Osteoblast (primary cell): Measurements from ENCODE around the gene FBLN5. TPM values are rescaled to one million over a fixed set of nuclear protein-coding genes. Genes with fewer than 3 reads are reported as not detected.
A peak's percentile ranks its signal among the peaks of the same experiment; 100 is the strongest.

Experiments
- DNase-seq: peaks from one replicate; pipeline ENCODE4 v3.0.0; 2011; ENCODE audit warnings: low spot score, mixed read lengths; ENCODE audit not compliant: insufficient read length; ENCODE audit errors: missing footprints
- H2AFZ ChIP-seq: 2 replicates; pipeline ENCODE4 v1.6.0; 2011; ENCODE audit warnings: mild to moderate bottlenecking, low read length
- H3K27ac ChIP-seq: 2 replicates; pipeline ENCODE4 v1.5.1; 2011; ENCODE audit warnings: mild to moderate bottlenecking, low read depth, low read length, moderate library complexity
- H3K27me3 ChIP-seq: 2 replicates; pipeline ENCODE4 v1.6.0; 2012; ENCODE audit warnings: mild to moderate bottlenecking, control low read depth, inconsistent platforms, low read length, moderate library complexity; ENCODE audit not compliant: insufficient read depth
- H3K36me3 ChIP-seq: 2 replicates; pipeline ENCODE4 v1.5.1; 2011; ENCODE audit warnings: mild to moderate bottlenecking, low read length, control low read depth, moderate library complexity; ENCODE audit not compliant: insufficient read depth
- H3K4me1 ChIP-seq: 2 replicates; pipeline ENCODE4 v1.5.1; 2011; ENCODE audit warnings: mild to moderate bottlenecking, low read length, control low read depth, moderate library complexity; ENCODE audit not compliant: insufficient read depth
- H3K4me2 ChIP-seq: 2 replicates; pipeline ENCODE4 v1.6.0; 2011; ENCODE audit warnings: mild to moderate bottlenecking, low read length; ENCODE audit not compliant: insufficient read depth
- H3K4me3 ChIP-seq: fragments of 200-600 bp; sonication (generic); 3 replicates; pipeline ENCODE4 v1.5.1; 2012; ENCODE audit warnings: mild to moderate bottlenecking, low read length, inconsistent platforms; ENCODE audit not compliant: insufficient read depth
- H3K79me2 ChIP-seq: 2 replicates; pipeline ENCODE4 v1.6.0; 2012; ENCODE audit warnings: mild to moderate bottlenecking, low read length, control low read depth, inconsistent platforms; ENCODE audit not compliant: insufficient read depth
- H3K9me3 ChIP-seq: 2 replicates; pipeline ENCODE4 v1.5.1; 2011; ENCODE audit warnings: low read depth, low read length, control low read depth
- H4K20me1 ChIP-seq: 2 replicates; pipeline ENCODE4 v1.6.0; 2012; ENCODE audit warnings: mild to moderate bottlenecking, low read length, control low read depth; ENCODE audit not compliant: insufficient read depth
- CTCF ChIP-seq: IDR thresholded peaks from 2 replicates; pipeline ENCODE4 v1.5.1; 2011; ENCODE audit warnings: mild to moderate bottlenecking, low read depth, low read length, moderate library complexity; ENCODE audit errors: extremely low read depth
- total RNA-seq: library from RNA; depleted of rRNA; stranded (reverse); fragments of >200 nt; gene quantifications from 2 replicates; pipeline ENCODE4 v1.2.3, GENCODE V29; 2012

FBLN5 gene
- total RNA-seq, 1 donor, result 22.1 TPM

DNA sequence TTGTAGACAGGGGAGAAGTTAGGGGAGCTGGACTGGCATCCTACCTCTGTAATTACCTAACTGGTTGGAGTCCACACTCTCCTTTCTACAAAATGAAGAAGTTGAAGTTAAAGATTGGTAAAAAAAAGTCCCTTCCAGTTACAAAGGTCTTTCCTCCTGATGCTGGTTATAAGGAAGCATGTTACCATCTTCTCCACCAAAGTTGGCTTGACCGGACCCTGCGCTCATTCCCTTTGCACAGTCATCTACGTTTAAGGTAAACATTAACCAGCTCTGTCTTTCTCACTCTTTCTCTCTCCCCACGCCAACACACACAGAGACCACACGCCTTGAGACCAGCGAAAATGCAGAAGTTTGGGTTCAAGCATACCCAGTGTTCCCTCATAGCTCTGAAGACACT, 11.9 kb downstream of the FBLN5 start:
- H3K4me1 ChIP-seq, result no peaks in the 10 kb centered on the region
- H3K4me2 ChIP-seq, result no peak overlapping the region
- H2AFZ ChIP-seq, result no peak overlapping the region
- DNase-seq, result no peak
- no peak overlapping the region for H3K4me3 ChIP-seq
- no peak overlapping the region for H3K27ac ChIP-seq
- TF ChIP-seq CTCF, result no peak
- H3K27me3 ChIP-seq, result no peaks in the 10 kb centered on the region
- H3K79me2 ChIP-seq, result no peaks in the 10 kb centered on the region
- no peaks in the 10 kb centered on the region for H3K36me3 ChIP-seq
- H4K20me1 ChIP-seq, result no peaks in the 10 kb centered on the region
- no peaks in the 10 kb centered on the region for H3K9me3 ChIP-seq

DNA sequence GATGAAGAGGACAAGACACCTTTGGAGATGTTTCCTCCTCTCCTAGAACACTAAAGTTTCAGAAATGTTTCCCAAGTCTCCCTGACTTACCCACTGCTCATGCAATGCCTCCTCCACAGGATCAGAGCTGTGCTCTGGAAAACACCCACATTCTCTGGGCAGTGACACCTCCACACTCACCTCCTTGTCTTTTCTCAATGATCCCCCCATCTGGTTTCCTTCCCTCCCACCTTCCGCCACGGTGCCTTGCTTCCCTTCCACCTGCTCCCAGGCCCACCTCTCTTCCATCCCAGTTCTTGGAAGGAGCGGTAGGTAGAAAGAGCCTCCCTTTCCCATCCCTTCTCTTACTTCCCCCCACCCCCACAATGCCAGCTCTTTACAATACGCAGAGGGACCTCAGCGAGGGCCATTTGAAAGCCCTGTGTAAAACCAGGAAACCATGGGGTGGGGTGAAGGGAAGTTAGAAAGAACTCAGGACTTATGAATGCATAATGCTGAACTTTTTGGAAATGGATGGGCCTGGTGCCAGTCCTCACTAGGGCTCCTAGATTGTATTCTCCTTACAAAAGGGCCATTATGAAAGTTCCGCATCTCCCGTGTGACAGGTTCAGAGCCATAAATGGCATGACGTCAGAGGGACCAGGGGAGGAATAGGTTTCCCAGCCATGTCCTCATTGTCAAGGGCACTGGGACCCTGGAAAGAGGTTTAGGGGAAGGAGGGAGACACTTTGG, 12.8 kb downstream of the FBLN5 start:
- Histone ChIP-seq H2AFZ (no peak overlapping the region), H3K4me1 (peaks cover under 1% of the 10 kb centered on the region)

DNA sequence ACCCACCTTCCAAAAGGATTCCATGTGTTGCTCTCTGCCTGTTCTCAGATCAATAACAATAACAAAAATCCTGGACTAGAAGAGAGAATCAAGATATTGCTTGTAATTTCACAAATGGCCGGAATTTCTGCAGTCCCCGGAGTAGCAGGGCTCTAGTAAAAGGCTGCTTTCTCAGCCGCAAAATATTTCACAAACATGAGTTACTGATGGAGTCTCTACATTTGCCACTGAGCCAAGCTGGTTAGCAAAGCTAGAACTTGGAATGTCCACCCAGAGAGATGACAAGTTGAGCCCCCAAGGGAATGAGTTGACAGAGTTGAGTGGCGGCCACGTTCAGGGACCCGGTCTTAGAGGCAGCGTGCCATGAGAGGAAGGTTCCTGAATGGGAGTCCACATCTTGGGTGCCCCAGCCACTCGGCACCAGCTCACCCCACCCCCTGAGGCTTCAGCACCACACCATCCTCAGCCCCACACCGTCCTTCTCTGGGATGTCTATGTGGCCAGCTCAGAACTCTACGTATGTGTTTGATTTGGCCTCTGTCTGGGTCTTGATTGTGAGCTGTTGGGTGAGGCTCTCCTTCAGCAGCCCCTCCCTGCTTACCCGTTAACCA, 15.9 kb downstream of the FBLN5 start:
- Histone ChIP-seq H4K20me1 (no peaks in the 10 kb centered on the region), H3K4me2 (no peak overlapping the region), H3K9me3 (no peaks in the 10 kb centered on the region), H2AFZ (no peak overlapping the region), H3K27ac (no peak overlapping the region), H3K36me3 (no peaks in the 10 kb centered on the region), H3K4me3 (no peak overlapping the region), H3K4me1 (peaks cover 12% of the 10 kb centered on the region), H3K79me2 (no peaks in the 10 kb centered on the region), H3K27me3 (no peaks in the 10 kb centered on the region)
- TF ChIP-seq CTCF, result no peak
- peak; percentile 71 for DNase-seq

More for the DNA sequence above, 12.8 kb downstream of the FBLN5 start:
- Histone ChIP-seq H3K9me3 (no peaks in the 10 kb centered on the region), H3K79me2 (no peaks in the 10 kb centered on the region), H3K4me2 (no peak overlapping the region), H3K4me3 (no peak overlapping the region), H3K36me3 (no peaks in the 10 kb centered on the region), H3K27ac (no peak overlapping the region), H3K27me3 (no peaks in the 10 kb centered on the region), H4K20me1 (no peaks in the 10 kb centered on the region)
- no peak for DNase-seq
- TF ChIP-seq CTCF, result no peak

DNA sequence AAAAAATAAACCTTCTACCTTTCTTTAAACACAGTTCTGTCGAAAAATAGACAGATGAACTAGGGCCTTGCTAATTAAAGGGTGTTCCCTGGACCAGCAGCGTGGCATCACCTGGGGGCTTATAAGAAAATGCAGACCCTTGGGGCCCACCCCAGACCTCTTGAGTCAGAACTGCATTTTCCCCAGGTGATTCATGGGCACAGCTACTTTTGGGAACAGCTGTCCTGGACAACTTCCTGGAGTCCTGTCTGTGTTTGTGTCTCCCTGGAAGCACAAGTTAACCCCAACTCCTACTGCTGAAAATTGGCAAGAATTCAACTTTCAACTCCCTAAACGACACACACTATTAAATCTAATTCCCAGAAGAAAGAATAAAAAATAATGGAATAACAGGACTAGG, 17.8 kb downstream of the FBLN5 start:
- peaks cover 5% of the 10 kb centered on the region for H4K20me1 ChIP-seq
- no peaks in the 10 kb centered on the region for H3K36me3 ChIP-seq
- no peak overlapping the region for H3K4me2 ChIP-seq
- no peak overlapping the region for H2AFZ ChIP-seq
- TF ChIP-seq CTCF, result no peak
- no peaks in the 10 kb centered on the region for H3K27me3 ChIP-seq
- H3K27ac ChIP-seq, result no peak overlapping the region
- no peaks in the 10 kb centered on the region for H3K79me2 ChIP-seq
- no peak for DNase-seq
- H3K4me3 ChIP-seq, result no peak overlapping the region
- H3K4me1 ChIP-seq, result peaks cover 12% of the 10 kb centered on the region
- no peaks in the 10 kb centered on the region for H3K9me3 ChIP-seq
